Stimulated activated CD4-positive, alpha-beta T cell treated with anti-CD3 and anti-CD28 coated beads, TNF-alpha, amount 100 ng/mL, for 48 hours (primary cell): ENCODE measurements around the gene JPT1.
"Not testable (repeated sequence)": the region's sequence is repeated elsewhere in the genome, so short reads cannot be mapped to it uniquely, and the experiment has no call there.

Source experiments
- DNase-seq, 3 donors: peaks; one replicate each; pipeline ENCODE4 v3.0.0-alpha.2; 2020; ENCODE audit warnings: low read depth in 3 of 3

Gene JPT1

GRCh38 chr17:75130059-75130631 lies 24.2 kb downstream of the JPT1 start:
- DNase-seq = no peak

- DNase-seq = no peak
These were observed 24.7 kb downstream of the JPT1 start for GRCh38 chr17:75129576-75129975.

GRCh38 chr17:75128694-75129505 lies 25.4 kb downstream of the JPT1 start:
- no peak for DNase-seq

GRCh38 chr17:75127936-75128335 lies 26.4 kb downstream of the JPT1 start:
- DNase-seq = not testable (repeated sequence)

- DNase-seq = no peak
These were observed 27.4 kb downstream of the JPT1 start for GRCh38 chr17:75126954-75127353.

GRCh38 chr17:75125984-75126383 lies 28.3 kb downstream of the JPT1 start:
- no peak for DNase-seq

GRCh38 chr17:75124819-75125162 lies 29.5 kb downstream of the JPT1 start:
- no peak for DNase-seq

- peak; percentile 18 to 56 (median 46) for DNase-seq
These were observed 30.1 kb downstream of the JPT1 start for GRCh38 chr17:75124041-75124818.

GRCh38 chr17:75118307-75118706 lies 36.0 kb downstream of the JPT1 start:
- DNase-seq = no peak

GRCh38 chr17:75116737-75117136 lies 37.6 kb downstream of the JPT1 start:
- DNase-seq = no peak

GRCh38 chr17:75115555-75115954 lies 38.8 kb downstream of the JPT1 start:
- no peak for DNase-seq

GRCh38 chr17:75114552-75115314 lies 39.6 kb downstream of the JPT1 start:
- no peak for DNase-seq

GRCh38 chr17:75113798-75114551 lies 40.3 kb downstream of the JPT1 start:
- DNase-seq = peak; percentile 79 to 93 (median 90)

- DNase-seq = no peak
These were observed 42.5 kb downstream of the JPT1 start for GRCh38 chr17:75111777-75112335.

GRCh38 chr17:75110234-75110937 lies 43.9 kb downstream of the JPT1 start:
- no peak for DNase-seq

GRCh38 chr17:75109407-75110233 lies 44.7 kb downstream of the JPT1 start, which contains the start of gene ARMC7:
Gene ARMC7, plus strand, starts transcription at chr17:75109969. Its CDS starts 320 bp downstream, at chr17:75110289.
- DNase-seq = peak; percentile 84 to 89 (median 87)

GRCh38 chr17:75109046-75109406 lies 45.3 kb downstream of the JPT1 start:
- no peak for DNase-seq

- no peak for DNase-seq
These were observed 46.1 kb downstream of the JPT1 start for GRCh38 chr17:75108193-75108592.
